CD4-positive, alpha-beta T cell treated with Interleukin-1 beta for 1 hour (primary cell): ENCODE results near the gene CPS1.

Source experiments
- DNase-seq, 2 donors: peaks; one replicate each; pipeline ENCODE4 v3.0.0-alpha.2; 2020 to 2022

The CPS1 gene

DNA sequence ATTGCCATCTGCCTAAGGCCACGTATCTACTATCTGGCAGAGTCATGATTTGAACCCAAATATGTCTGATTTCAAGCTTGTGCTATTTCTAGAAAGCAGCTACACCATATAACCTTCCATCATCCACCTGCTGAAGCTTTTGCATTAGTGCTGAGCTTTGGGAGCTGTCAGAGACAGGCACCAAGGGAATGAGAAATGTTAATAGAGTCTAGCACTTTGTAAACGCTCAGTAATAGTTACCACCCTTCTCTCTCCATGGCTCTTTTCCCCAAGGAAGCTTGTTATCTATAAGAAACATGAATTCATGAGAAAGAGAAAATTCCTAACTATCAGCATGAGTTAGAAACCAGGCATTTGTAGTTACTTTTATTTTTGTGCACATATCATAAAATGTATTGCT lies 151.5 kb downstream of the CPS1 start:
- DNase-seq, result no peak

DNA sequence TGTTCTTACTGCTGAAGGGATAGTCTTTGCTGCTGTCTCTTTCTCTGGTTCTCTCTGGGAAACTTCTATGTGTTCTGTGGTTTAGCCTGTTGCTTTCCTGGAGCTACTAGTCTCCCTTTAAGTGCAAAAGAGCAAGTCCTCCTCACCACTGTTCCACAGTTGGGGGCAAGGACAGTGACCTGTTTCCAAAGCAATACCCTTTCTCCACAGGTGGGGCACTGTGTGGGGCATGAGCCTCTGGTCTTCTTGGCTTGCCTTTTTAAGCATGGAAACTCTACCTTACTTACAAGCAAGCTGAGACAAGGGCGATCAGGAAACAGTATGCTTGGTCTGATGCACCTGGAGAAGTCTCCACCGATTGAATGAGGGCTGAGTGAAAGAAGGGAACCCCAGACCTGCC lies 156.7 kb downstream of the CPS1 start:
- no peak for DNase-seq

DNA sequence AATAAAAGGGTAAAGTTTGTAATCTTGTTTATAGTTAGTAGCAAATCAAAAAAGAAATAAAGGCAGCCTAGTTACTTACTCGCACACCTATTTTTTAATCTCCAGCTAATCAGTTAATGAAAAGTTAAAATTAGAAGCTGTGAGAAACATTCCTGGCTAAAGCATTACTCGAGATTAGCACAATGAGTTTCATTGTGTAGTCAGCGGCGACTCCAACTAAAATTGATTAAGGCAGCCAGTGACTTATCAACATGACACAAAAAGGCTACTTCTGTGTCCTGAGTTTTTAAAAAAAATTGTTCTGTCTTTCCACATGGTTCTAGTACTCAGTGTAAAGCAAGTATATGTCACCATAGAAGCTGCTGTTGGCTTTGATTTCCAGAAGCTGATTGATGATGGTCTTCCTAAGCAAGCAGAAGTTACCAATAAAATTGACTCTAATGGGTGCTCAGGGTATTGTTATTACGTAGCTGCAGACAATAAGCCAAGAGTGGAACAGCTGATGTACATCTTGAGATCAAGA lies 159.2 kb downstream of the CPS1 start:
- no peak for DNase-seq

DNA sequence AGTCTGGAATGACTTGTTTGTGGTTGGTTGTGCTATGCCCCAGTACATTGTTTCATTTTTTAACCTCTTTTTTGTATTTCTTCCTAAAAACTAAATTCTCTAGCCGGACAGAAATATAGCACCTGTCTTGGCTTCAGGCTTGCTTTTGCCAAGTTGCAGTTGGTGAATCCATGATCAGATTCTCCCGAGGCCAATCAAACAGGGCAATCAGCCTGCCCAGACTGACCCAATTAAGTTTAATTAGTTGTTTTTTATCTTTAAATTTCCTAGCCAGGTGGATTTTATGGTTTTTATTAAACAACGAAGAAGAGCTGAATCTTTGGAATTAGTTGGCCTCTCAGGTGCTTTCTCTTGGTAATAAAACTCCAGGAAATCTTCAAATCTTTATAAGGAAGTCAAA lies 162.1 kb downstream of the CPS1 start:
- DNase-seq, result no peak

DNA sequence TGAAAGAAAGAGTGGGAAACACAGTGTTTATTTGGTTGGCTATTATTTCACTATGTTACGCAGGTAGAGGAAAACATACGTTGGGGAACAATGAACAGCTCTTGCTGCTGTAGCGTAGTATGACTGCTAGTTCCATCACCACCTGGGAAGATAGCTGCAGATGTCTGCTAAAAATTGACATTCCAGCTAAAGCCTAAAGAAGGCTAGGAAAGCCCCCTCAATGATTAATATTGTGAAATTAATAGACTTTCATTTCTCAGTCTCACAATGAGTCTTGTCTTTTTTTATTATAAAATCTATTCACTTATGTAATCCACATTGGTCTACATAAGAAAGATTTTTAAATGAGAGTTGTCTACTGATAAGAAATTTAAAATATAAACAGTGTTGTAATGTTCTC lies 165.7 kb downstream of the CPS1 start:
- DNase-seq, result no peak

DNA sequence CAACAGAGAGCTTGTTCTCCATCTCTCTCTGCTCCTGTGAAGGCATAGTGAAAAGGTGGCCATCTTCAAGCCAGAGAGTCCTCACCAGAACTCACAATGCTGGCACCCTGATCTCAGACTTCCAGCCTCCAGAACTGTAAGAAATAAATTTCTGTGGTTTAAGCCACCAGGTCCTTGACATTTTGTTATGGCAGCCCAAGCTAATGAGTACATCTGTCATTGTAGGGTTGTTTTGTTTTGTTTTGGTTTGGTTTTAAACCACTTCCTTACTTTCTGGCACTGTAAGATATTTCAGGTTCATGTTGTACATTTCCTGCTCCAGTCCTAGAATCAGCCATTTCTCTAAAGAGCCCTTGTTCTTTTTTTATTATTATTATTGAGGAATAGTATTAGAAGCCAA lies 171.2 kb downstream of the CPS1 start:
- DNase-seq, result no peak
